Uterus (tissue), 4 donors: ENCODE results near the gene TMPRSS4. TPM values are rescaled to one million over a fixed set of nuclear protein-coding genes. Genes with fewer than 3 reads are reported as not detected.

ENCODE experiments used
- DNase-seq, 2 donors: peaks; one replicate each; pipeline ENCODE4 v3.0.0-alpha.2; 2019 to 2020
- H3K27ac ChIP-seq, 2 donors: fragments of 200-600 bp; sonication (generic); 1 replicate in 1 of 2; 2 replicates in 1 of 2; pipeline ENCODE4 v1.5.1; 2016 to 2018
- H3K27me3 ChIP-seq, 2 donors: fragments of 200-600 bp; sonication (generic); one replicate each; pipeline ENCODE4 v1.5.1; 2018 to 2019; ENCODE audit warnings: control low read depth in 1 of 2
- H3K36me3 ChIP-seq, 2 donors: fragments of 200-600 bp; sonication (generic); one replicate each; pipeline ENCODE4 v1.5.1; 2019; ENCODE audit warnings: control low read depth in 1 of 2
- H3K4me1 ChIP-seq, 2 donors: fragments of 200-600 bp; sonication (generic); one replicate each; pipeline ENCODE4 v1.5.1; 2018 to 2019; ENCODE audit warnings: control low read depth in 1 of 2
- H3K4me3 ChIP-seq, 2 donors: fragments of 200-600 bp; sonication (generic); 1 replicate in 1 of 2; 2 replicates in 1 of 2; pipeline ENCODE4 v1.5.1; 2018 to 2019; ENCODE audit warnings: mild to moderate bottlenecking in 1 of 2
- H3K9me3 ChIP-seq, 2 donors: fragments of 200-600 bp; sonication (generic); one replicate each; pipeline ENCODE4 v1.5.1; 2019; ENCODE audit warnings: control low read depth in 1 of 2
- POLR2A ChIP-seq, 2 donors: fragments of 450-650 bp; IDR thresholded peaks; one replicate each; pipeline ENCODE4 v1.6.1; 2016; ENCODE audit warnings: antibody characterized with exemption in 2 of 2, mild to moderate bottlenecking in 1 of 2, moderate library complexity in 1 of 2
- intact Hi-C: fragments of 100-400 bp; cut with DNase I; formaldehyde crosslinking; loops from one replicate; pipeline ENCODE4 v1.15.1; 2023; ENCODE audit warnings: low total_unique reads
- total RNA-seq, 4 donors: library from RNA; depleted of rRNA in 3 of 4; stranded (reverse); fragments of >200 nt in 3 of 4; gene quantifications; one replicate each; pipeline versions ENCODE4 v1.1.0 to v1.2.4, GENCODE V29; 2014 to 2023
- TF ChIP-seq, protein P1 (sequence below), 4 experiments: fragments of 200-600 bp in 2 of 4; fragments of 450-650 bp in 2 of 4; sonication (generic) in 2 of 4; IDR thresholded peaks; one replicate each; pipeline ENCODE4 v1.5.1; 2016 to 2019; ENCODE audit warnings: antibody characterized with exemption in 4 of 4, mild to moderate bottlenecking in 2 of 4, moderate library complexity in 1 of 4
- donor health status: DM: yes; HTN: yes; CAD: no.

The TMPRSS4 gene
- total RNA-seq, 4 donors from 2014 or later, result 0.88 to 5.5 TPM; not detected in 2

- no peak overlapping the region for H3K27ac ChIP-seq
- H3K4me1 ChIP-seq, result no peaks in the 10 kb centered on the region
- no peak for DNase-seq
- no peaks in the 10 kb centered on the region for H3K27me3 ChIP-seq
- H3K4me3 ChIP-seq, result no peak overlapping the region
- no peaks in the 10 kb centered on the region for H3K36me3 ChIP-seq
- no peak for TF ChIP-seq POLR2A (IDR thresholded peaks at IDR 0.05)
- TF ChIP-seq, protein P1, sequence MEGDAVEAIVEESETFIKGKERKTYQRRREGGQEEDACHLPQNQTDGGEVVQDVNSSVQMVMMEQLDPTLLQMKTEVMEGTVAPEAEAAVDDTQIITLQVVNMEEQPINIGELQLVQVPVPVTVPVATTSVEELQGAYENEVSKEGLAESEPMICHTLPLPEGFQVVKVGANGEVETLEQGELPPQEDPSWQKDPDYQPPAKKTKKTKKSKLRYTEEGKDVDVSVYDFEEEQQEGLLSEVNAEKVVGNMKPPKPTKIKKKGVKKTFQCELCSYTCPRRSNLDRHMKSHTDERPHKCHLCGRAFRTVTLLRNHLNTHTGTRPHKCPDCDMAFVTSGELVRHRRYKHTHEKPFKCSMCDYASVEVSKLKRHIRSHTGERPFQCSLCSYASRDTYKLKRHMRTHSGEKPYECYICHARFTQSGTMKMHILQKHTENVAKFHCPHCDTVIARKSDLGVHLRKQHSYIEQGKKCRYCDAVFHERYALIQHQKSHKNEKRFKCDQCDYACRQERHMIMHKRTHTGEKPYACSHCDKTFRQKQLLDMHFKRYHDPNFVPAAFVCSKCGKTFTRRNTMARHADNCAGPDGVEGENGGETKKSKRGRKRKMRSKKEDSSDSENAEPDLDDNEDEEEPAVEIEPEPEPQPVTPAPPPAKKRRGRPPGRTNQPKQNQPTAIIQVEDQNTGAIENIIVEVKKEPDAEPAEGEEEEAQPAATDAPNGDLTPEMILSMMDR (IDR thresholded peaks at IDR 0.05), result no peak
- no peaks in the 10 kb centered on the region for H3K9me3 ChIP-seq
- intact Hi-C loops, result no loop called here
Observed at GRCh38 chr11:118129471-118130172, 52.7 kb downstream of the TMPRSS4 start.

DNA sequence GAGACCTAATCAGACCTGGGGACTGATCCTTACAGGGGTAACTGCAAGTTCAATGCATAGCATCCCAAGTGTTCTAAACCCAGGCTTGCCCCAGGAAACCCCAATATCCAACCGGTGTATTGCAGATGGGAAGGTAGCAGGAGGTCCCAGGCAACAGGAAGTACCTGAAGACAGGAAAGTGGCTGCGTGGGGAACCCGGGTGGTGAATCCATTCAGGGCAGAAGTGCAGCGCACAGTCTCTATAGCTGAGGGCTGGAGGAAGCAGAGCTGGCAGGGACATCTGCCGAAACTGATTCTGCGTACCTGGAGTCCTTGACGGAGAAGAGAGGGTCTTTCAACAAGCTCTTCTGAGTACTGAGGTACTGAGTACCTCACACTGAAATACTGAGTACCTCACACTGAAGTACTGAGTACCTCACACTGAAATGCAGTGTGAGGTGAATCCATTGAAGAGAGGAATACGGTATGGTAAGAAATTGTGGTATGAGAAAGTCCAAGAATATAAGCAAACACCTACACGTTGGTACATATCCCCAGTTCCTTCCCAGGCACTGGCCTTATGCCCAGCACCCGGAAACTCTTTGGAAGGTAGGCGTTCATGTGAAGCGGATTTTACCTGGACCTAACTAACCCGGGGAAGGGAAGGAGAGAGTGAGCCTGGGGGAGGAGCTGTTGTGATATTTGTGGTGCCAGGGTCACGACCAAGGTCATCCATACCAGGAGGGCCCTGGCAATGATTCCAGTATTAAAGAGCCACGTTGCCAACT, 55.7 kb downstream of the TMPRSS4 start:
- DNase-seq, result no peak
- intact Hi-C loops, result no loop called here
- Histone ChIP-seq H3K36me3 (no peaks in the 10 kb centered on the region), H3K4me3 (no peak overlapping the region), H3K27me3 (no peaks in the 10 kb centered on the region), H3K27ac (no peak overlapping the region), H3K4me1 (no peaks in the 10 kb centered on the region), H3K9me3 (no peaks in the 10 kb centered on the region)
- no peak for TF ChIP-seq POLR2A (IDR thresholded peaks at IDR 0.05)
- TF ChIP-seq, protein P1 (IDR thresholded peaks at IDR 0.05), result no peak

DNA sequence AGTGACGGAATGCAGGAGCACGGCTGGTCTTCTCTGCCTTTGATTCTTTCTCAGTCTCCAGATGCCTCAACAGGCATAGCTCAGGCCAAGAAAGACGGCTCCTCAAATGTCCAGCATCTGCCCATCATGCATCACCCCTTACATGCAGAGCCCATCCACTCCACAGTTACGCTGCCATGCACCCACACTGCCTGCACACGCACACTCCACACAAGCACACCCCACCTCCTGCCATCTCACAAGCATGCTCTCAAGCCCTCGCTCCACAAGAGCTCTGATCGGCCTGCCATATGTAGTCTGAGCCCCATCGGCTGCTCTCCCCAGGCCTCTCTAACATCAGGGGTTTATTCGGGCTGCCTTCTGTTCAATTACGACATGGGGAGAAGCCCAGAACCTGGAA, 56.9 kb downstream of the TMPRSS4 start:
- Histone ChIP-seq H3K27me3 (no peaks in the 10 kb centered on the region), H3K27ac (no peak overlapping the region), H3K9me3 (no peaks in the 10 kb centered on the region), H3K4me1 (no peaks in the 10 kb centered on the region), H3K36me3 (no peaks in the 10 kb centered on the region), H3K4me3 (no peak overlapping the region)
- TF ChIP-seq POLR2A (IDR thresholded peaks at IDR 0.05), result no peak
- TF ChIP-seq, protein P1 (IDR thresholded peaks at IDR 0.05), result no peak
- no peak for DNase-seq
- intact Hi-C loops, result no loop called here

DNA sequence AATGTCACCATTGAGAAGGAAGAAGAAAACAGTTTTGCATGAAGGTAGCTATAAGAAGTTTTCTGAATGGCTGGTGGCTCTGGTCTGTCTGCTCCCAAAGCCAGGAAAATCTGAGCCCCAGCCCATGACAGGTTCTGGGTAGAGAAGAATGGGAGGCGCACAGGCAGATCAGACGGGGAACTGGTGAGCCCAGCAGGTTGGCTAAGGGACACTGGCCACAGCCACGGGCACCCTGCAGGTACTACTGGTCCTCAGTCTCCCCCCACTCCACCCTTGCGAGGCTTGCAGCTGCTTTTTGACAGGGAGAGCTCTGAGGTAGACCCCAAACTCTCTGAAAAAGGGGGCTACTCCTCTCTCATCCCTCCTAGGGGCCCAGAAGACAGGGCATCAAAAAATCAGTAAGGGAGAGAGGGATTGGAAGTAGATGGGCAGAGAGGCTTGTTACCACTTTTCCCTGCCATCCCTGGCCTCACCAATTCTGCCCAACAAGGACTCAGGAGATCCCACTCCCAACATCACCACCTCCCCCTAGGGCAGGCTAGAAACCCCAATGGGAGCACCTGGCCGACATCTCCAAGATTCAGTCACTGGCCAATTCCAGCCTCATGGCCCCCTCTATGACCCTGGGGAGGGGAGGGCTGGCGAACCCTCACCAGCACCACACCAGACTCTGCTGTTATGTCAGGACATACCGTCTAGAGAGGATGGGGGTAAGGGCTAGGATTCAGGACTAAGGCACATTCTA, 58.3 kb downstream of the TMPRSS4 start:
- intact Hi-C loops, result no loop called here
- no peaks in the 10 kb centered on the region for H3K27me3 ChIP-seq
- H3K4me3 ChIP-seq, result no peak overlapping the region
- H3K9me3 ChIP-seq, result no peaks in the 10 kb centered on the region
- no peak for DNase-seq
- no peak for TF ChIP-seq POLR2A (IDR thresholded peaks at IDR 0.05)
- TF ChIP-seq, protein P1 (IDR thresholded peaks at IDR 0.05), result no peak
- H3K4me1 ChIP-seq, result no peaks in the 10 kb centered on the region
- H3K27ac ChIP-seq, result no peak overlapping the region
- H3K36me3 ChIP-seq, result no peaks in the 10 kb centered on the region

DNA sequence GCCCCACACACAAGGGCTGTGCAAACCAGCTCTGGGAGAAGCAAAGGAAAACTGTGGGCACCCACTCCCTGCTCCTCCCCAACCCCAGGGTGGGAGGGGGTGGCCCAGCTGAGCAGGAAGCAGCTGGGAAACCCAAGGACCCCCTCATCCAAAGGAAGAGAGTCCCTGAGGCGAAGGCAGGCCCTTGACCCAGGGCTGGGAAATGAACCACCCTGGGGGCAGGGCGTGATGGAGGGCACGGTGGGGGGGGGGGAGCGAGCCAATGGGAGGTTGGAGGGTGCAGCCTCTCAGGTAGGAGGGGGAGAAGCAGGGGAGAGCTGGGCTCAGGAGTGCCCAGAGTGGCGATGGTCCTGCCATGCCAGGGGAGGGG, 58.9 kb downstream of the TMPRSS4 start:
- no peaks in the 10 kb centered on the region for H3K36me3 ChIP-seq
- H3K9me3 ChIP-seq, result no peaks in the 10 kb centered on the region
- no peaks in the 10 kb centered on the region for H3K27me3 ChIP-seq
- H3K27ac ChIP-seq, result no peak overlapping the region
- DNase-seq, result no peak
- no peaks in the 10 kb centered on the region for H3K4me1 ChIP-seq
- no peak overlapping the region for H3K4me3 ChIP-seq
- intact Hi-C loops, result no loop called here
- TF ChIP-seq, protein P1 (IDR thresholded peaks at IDR 0.05), result no peak
- TF ChIP-seq POLR2A (IDR thresholded peaks at IDR 0.05), result no peak
